SK-N-SH (cell line): ENCODE results near the gene RPS10. TPM values are rescaled to one million over a fixed set of nuclear protein-coding genes. Genes with fewer than 3 reads are reported as not detected.
A peak's percentile ranks its signal among the peaks of the same experiment; 100 is the strongest.

Experiments used
- CTCF ChIA-PET: fragments of 300-600, 350-600 bp; formaldehyde crosslinking; extraction: SDS; loops from one replicate; lab custom pipeline; 2021; lab: Yijun Ruan, JAX
- POLR2A ChIA-PET: fragments of 350-600 bp; sonication (Branson Sonifier 250); formaldehyde crosslinking; extraction: SDS; loops from one replicate; lab custom pipeline; 2020; ENCODE audit warnings: antibody characterized with exemption, inconsistent platforms; lab: Yijun Ruan, JAX
- DNase-seq: peaks from one replicate; pipeline ENCODE4 v3.0.0; 2012
- H2AFZ ChIP-seq: fragments of 200-600 bp; sonication (generic); 2 replicates; pipeline ENCODE4 v1.8.1; 2016; ENCODE audit warnings: antibody characterized with exemption, mild to moderate bottlenecking, low read depth
- H3F3A ChIP-seq: fragments of 200-600 bp; sonication (generic); replicated peaks from 2 replicates; pipeline ENCODE3; 2016; ENCODE audit warnings: antibody characterized with exemption, mild to moderate bottlenecking; ENCODE audit not compliant: insufficient read depth
- H3K27ac ChIP-seq, 2 experiments: fragments of 200-500 bp in 1 of 2; fragments of 200-600 bp in 1 of 2; sonication (Bioruptor generic) in 1 of 2; sonication (generic), shearing (Covaris generic) in 1 of 2; 2 replicates each; pipeline versions ENCODE4 v1.5.1 to v1.6.1; 2014 to 2016; ENCODE audit warnings: low read depth in 2 of 2, inconsistent platforms in 1 of 2, low read length in 1 of 2, mild to moderate bottlenecking in 1 of 2, mixed read lengths in 1 of 2
- H3K27me3 ChIP-seq: fragments of 200-600 bp; sonication (generic), shearing (Covaris generic); 2 replicates; pipeline ENCODE4 v1.6.1; 2016; ENCODE audit warnings: mixed run types; ENCODE audit not compliant: insufficient read depth
- H3K36me3 ChIP-seq, 2 experiments: fragments of 200-500 bp in 1 of 2; fragments of 200-600 bp in 1 of 2; sonication (Bioruptor generic) in 1 of 2; sonication (generic) in 1 of 2; replicated peaks in 1 of 2; 2 replicates each; pipeline versions ENCODE3 to v1.5.1; 2014 to 2016; ENCODE audit warnings: low read length in 1 of 2, mild to moderate bottlenecking in 1 of 2; ENCODE audit not compliant: insufficient read depth in 2 of 2, control insufficient read depth in 1 of 2
- H3K4me1 ChIP-seq, 2 experiments: fragments of 200-500 bp in 1 of 2; fragments of 200-600 bp in 1 of 2; sonication (Bioruptor generic) in 1 of 2; sonication (generic), shearing (Covaris generic) in 1 of 2; 2 replicates each; pipeline versions ENCODE4 v1.5.1 to v1.6.1; 2014 to 2016; ENCODE audit warnings: low read depth in 1 of 2, low read length in 1 of 2, mixed run types in 1 of 2; ENCODE audit not compliant: insufficient read depth in 2 of 2, control insufficient read depth in 1 of 2
- H3K4me2 ChIP-seq: fragments of 200-600 bp; sonication (generic), shearing (Covaris generic); 2 replicates; pipeline ENCODE4 v1.6.1; 2017; ENCODE audit warnings: mixed run types
- H3K4me3 ChIP-seq, 2 experiments: fragments of 200-500 bp in 1 of 2; fragments of 200-600 bp in 1 of 2; sonication (Bioruptor generic) in 1 of 2; sonication (generic), shearing (Covaris generic) in 1 of 2; 2 replicates each; pipeline versions ENCODE4 v1.5.1 to v1.8.1; 2014 to 2016; ENCODE audit warnings: low read depth in 2 of 2, inconsistent platforms in 1 of 2, low read length in 1 of 2, mild to moderate bottlenecking in 1 of 2, mixed read lengths in 1 of 2, moderate library complexity in 1 of 2
- H3K79me2 ChIP-seq: fragments of 200-600 bp; sonication (generic); 2 replicates; pipeline ENCODE4 v1.8.1; 2017; ENCODE audit warnings: mild to moderate bottlenecking; ENCODE audit not compliant: insufficient read depth
- H3K9ac ChIP-seq: fragments of 200-600 bp; sonication (generic); 2 replicates; pipeline ENCODE4 v1.6.1; 2017; ENCODE audit warnings: mixed run types
- H3K9me2 ChIP-seq: fragments of 200-600 bp; sonication (generic); 2 replicates; pipeline ENCODE4 v1.6.1; 2017; ENCODE audit warnings: mixed run types
- H3K9me3 ChIP-seq: fragments of 200-600 bp; sonication (generic); 2 replicates; pipeline ENCODE4 v1.6.1; 2017; ENCODE audit warnings: mixed run types, mild to moderate bottlenecking, moderate library complexity
- H4K20me1 ChIP-seq: fragments of 200-600 bp; sonication (generic); 2 replicates; pipeline ENCODE4 v1.6.1; 2017; ENCODE audit warnings: mild to moderate bottlenecking, mixed run types; ENCODE audit not compliant: insufficient read depth
- CHD2 ChIP-seq: fragments of 150-350 bp; IDR thresholded peaks from 2 replicates; pipeline ENCODE4 v1.6.1; 2018; ENCODE audit warnings: low read length; ENCODE audit not compliant: partially characterized antibody
- FOXJ3 ChIP-seq: sonication (generic); formaldehyde crosslinking; IDR thresholded peaks from 2 replicates; pipeline ENCODE4 v1.5.1; 2020; ENCODE audit warnings: mild to moderate bottlenecking, missing genetic modification reagents
- RAD21 ChIP-seq: IDR thresholded peaks from 2 replicates; pipeline ENCODE4 v1.6.1; 2012; ENCODE audit warnings: mild to moderate bottlenecking, low read length
- SIN3A ChIP-seq: IDR thresholded peaks from 2 replicates; pipeline ENCODE4 v1.6.1; 2012; ENCODE audit warnings: low read depth, mild to moderate bottlenecking, low read length, moderate library complexity, borderline replicate concordance
- SMC3 ChIP-seq: IDR thresholded peaks from 2 replicates; pipeline ENCODE4 v1.6.1; 2012; ENCODE audit warnings: low read depth, low read length, improper control_type of control experiment
- WGBS: methylation state at CpG from one replicate; pipeline ENCODE4 v1.1.6; 2017; ENCODE audit warnings: low lambda C conversion rate; 5-methylcytosine and 5-hydroxymethylcytosine counted together
- polyA plus RNA-seq, 3 experiments: library from polyadenylated mRNA; depleted of rRNA; stranded (reverse); fragments of >200 nt; gene quantifications; 2 replicates each; pipeline ENCODE4 v1.2.3, GENCODE V29; 2012
- TF ChIP-seq, protein P1 (sequence below): IDR thresholded peaks from 2 replicates; pipeline ENCODE4 v1.6.1; 2012; ENCODE audit warnings: mild to moderate bottlenecking, low read depth, low read length, moderate library complexity
- TF ChIP-seq, protein P2 (sequence below): fragments of 200-600 bp; sonication (generic); IDR thresholded peaks from 2 replicates; pipeline ENCODE4 v1.6.1; 2017; ENCODE audit warnings: antibody characterized with exemption, mild to moderate bottlenecking, moderate library complexity

Gene RPS10
- polyA plus RNA-seq, 1 of the 3 experiments (the other 2 are of a cell fraction), result 4,475 TPM

DNA sequence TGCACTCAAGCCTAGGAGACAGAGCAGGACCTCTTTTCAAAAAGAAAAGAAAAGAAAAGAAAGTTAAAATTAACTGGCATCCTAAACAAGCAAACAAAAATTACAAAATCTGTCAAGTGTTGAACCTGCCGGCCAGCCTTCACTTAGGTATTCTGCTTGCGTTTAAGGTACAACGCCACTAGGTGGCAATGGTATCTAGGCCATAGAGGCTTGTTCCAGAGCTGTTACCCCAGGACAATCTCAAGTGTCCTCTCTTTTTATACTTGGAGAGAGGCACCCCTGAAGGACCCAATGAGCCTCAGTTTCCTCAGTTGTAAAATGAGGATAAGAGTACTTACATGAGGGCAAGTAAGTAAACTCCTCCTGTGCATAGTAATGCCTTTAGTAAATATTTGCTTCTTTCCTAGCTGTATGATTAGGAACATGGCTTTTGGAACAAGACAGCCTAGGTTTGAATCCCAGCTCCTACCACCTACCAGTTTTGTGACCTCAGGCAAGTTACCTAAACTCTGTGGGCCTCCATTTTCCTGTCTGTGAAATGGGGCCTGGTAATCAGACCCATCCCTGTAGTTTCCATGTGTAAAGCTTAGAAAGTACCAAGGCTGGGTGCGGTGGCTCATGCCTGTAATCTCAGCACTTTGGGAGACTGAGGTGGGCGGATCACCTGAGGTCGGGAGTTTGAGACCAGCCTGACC is 34.2 kb upstream of the RPS10 start:
- TF ChIP-seq RAD21 (peak; percentile 87), FOXJ3 (CRISPR knock-in tag) (no peak), SIN3A (no peak), CHD2 (no peak), SMC3 (peak; percentile 72)
- TF ChIP-seq, protein P1, sequence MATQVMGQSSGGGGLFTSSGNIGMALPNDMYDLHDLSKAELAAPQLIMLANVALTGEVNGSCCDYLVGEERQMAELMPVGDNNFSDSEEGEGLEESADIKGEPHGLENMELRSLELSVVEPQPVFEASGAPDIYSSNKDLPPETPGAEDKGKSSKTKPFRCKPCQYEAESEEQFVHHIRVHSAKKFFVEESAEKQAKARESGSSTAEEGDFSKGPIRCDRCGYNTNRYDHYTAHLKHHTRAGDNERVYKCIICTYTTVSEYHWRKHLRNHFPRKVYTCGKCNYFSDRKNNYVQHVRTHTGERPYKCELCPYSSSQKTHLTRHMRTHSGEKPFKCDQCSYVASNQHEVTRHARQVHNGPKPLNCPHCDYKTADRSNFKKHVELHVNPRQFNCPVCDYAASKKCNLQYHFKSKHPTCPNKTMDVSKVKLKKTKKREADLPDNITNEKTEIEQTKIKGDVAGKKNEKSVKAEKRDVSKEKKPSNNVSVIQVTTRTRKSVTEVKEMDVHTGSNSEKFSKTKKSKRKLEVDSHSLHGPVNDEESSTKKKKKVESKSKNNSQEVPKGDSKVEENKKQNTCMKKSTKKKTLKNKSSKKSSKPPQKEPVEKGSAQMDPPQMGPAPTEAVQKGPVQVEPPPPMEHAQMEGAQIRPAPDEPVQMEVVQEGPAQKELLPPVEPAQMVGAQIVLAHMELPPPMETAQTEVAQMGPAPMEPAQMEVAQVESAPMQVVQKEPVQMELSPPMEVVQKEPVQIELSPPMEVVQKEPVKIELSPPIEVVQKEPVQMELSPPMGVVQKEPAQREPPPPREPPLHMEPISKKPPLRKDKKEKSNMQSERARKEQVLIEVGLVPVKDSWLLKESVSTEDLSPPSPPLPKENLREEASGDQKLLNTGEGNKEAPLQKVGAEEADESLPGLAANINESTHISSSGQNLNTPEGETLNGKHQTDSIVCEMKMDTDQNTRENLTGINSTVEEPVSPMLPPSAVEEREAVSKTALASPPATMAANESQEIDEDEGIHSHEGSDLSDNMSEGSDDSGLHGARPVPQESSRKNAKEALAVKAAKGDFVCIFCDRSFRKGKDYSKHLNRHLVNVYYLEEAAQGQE, result no peak
- TF ChIP-seq, protein P2, sequence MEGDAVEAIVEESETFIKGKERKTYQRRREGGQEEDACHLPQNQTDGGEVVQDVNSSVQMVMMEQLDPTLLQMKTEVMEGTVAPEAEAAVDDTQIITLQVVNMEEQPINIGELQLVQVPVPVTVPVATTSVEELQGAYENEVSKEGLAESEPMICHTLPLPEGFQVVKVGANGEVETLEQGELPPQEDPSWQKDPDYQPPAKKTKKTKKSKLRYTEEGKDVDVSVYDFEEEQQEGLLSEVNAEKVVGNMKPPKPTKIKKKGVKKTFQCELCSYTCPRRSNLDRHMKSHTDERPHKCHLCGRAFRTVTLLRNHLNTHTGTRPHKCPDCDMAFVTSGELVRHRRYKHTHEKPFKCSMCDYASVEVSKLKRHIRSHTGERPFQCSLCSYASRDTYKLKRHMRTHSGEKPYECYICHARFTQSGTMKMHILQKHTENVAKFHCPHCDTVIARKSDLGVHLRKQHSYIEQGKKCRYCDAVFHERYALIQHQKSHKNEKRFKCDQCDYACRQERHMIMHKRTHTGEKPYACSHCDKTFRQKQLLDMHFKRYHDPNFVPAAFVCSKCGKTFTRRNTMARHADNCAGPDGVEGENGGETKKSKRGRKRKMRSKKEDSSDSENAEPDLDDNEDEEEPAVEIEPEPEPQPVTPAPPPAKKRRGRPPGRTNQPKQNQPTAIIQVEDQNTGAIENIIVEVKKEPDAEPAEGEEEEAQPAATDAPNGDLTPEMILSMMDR, result peak; percentile 55
- no peak overlapping the region for H3K27ac ChIP-seq
- H2AFZ ChIP-seq, result no peak overlapping the region
- no peaks in the 10 kb centered on the region for H3K79me2 ChIP-seq
- no peak overlapping the region for H3K9ac ChIP-seq
- H3K4me1 ChIP-seq, result peaks cover 0 to 3% of the 10 kb centered on the region in 2 experiments; a peak in 1 of 4 replicates
- ChIA-PET CTCF (interaction anchor here (0.6 to 5.2 kb wide), 33 partner anchors 8 to 1858 kb away, joined by 3 to 74 read pairs (median 4); partner anchors contain the start of genes SMIM29, SNRPC and SPDEF), POLR2A (no interaction called here)
- no peaks in the 10 kb centered on the region for H3K9me3 ChIP-seq
- H3K4me3 ChIP-seq, result no peak overlapping the region
- peak; percentile 63 for DNase-seq
- no peaks in the 10 kb centered on the region for H4K20me1 ChIP-seq
- 53% methylated on average over 6 of the region's 6 CpGs for WGBS
- no peaks in the 10 kb centered on the region for H3K36me3 ChIP-seq
- H3K4me2 ChIP-seq, result no peak overlapping the region
- H3K27me3 ChIP-seq, result no peaks in the 10 kb centered on the region
- H3F3A ChIP-seq, result no peaks in the 10 kb centered on the region
- no peaks in the 10 kb centered on the region for H3K9me2 ChIP-seq
